ENCODE measurements around the gene PROM2. TPM values are rescaled to one million over a fixed set of nuclear protein-coding genes. Genes with fewer than 3 reads are reported as not detected.

The PROM2 gene, protein sequence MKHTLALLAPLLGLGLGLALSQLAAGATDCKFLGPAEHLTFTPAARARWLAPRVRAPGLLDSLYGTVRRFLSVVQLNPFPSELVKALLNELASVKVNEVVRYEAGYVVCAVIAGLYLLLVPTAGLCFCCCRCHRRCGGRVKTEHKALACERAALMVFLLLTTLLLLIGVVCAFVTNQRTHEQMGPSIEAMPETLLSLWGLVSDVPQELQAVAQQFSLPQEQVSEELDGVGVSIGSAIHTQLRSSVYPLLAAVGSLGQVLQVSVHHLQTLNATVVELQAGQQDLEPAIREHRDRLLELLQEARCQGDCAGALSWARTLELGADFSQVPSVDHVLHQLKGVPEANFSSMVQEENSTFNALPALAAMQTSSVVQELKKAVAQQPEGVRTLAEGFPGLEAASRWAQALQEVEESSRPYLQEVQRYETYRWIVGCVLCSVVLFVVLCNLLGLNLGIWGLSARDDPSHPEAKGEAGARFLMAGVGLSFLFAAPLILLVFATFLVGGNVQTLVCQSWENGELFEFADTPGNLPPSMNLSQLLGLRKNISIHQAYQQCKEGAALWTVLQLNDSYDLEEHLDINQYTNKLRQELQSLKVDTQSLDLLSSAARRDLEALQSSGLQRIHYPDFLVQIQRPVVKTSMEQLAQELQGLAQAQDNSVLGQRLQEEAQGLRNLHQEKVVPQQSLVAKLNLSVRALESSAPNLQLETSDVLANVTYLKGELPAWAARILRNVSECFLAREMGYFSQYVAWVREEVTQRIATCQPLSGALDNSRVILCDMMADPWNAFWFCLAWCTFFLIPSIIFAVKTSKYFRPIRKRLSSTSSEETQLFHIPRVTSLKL
- 4.6 TPM for polyA plus RNA-seq (2012; ENCODE audit: insufficient read depth, insufficient read length, low read depth)

DNA sequence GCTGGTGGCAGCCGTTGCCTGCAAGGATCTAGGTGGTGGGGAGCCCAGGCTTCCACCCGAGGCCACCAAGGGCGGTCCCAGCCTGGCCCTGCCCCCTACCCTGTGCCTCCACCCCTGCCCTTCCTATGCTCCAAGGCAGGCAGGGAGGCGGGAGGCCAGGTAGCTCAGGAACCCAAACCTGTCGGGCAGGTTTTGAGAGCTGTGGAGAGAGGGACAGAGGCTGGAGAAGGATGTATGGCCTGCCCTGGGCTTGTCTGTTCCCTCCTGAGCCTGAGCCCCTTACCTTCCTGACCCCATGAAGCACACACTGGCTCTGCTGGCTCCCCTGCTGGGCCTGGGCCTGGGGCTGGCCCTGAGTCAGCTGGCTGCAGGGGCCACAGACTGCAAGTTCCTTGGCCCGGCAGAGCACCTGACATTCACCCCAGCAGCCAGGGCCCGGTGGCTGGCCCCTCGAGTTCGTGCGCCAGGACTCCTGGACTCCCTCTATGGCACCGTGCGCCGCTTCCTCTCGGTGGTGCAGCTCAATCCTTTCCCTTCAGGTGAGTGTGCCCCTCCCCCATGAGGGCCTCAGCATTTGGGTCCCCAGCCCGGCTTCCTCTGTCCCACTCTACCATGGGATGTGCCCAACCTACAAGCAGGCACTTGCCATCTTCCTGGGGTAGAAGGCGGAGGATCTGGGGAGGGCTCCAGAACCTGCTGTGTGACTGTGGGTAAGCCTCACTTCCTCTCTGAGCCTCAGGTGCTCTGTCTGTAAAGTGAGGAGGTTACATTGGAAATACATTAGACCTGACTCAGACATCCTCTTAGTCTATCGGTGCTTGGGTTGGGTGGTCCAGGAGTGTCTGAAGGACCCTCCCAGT, at the start of gene PROM2:
PROM2 (plus strand) TSS at position 159 of the 860 bp plus-strand sequence; CDS start at position 296, 137 bp downstream.
- no peaks in the 10 kb centered on the region for H3K9me3 ChIP-seq
- TF ChIP-seq, protein P1, sequence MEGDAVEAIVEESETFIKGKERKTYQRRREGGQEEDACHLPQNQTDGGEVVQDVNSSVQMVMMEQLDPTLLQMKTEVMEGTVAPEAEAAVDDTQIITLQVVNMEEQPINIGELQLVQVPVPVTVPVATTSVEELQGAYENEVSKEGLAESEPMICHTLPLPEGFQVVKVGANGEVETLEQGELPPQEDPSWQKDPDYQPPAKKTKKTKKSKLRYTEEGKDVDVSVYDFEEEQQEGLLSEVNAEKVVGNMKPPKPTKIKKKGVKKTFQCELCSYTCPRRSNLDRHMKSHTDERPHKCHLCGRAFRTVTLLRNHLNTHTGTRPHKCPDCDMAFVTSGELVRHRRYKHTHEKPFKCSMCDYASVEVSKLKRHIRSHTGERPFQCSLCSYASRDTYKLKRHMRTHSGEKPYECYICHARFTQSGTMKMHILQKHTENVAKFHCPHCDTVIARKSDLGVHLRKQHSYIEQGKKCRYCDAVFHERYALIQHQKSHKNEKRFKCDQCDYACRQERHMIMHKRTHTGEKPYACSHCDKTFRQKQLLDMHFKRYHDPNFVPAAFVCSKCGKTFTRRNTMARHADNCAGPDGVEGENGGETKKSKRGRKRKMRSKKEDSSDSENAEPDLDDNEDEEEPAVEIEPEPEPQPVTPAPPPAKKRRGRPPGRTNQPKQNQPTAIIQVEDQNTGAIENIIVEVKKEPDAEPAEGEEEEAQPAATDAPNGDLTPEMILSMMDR (IDR thresholded peaks at IDR 0.05; ENCODE audit: low read depth, low read length), result no peak
- no peaks in the 10 kb centered on the region for H3K36me3 ChIP-seq
- no peaks in the 10 kb centered on the region for H3K27me3 ChIP-seq
- no peak for DNase-seq
- no peak within 1 kb of the TSS for H3K4me3 ChIP-seq (ENCODE audit: low read depth, low read length)
- H3K4me1 ChIP-seq, result no peaks in the 10 kb centered on the region

DNA sequence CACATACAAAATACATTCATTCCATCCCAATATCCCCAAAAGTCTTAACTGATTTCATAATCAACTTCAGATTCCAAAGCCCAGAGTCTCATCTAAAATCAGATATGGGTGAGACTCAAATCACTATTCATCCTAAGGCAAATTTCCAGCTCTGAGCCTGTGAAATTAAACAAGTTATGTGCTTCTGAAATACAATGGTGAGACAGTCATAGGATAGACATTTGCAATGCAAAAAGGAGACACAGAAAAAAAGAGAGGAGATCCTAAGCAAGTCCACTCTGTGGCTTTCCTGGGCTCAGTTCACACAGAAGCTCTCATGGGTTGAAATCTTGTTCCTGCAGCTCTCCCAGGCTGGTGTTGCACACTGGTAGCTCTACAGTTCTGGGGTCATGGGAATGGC, 48.6 kb upstream of the PROM2 start:
- DNase-seq, result no peak
- H3K27me3 ChIP-seq, result no peaks in the 10 kb centered on the region
- TF ChIP-seq, protein P1 (IDR thresholded peaks at IDR 0.05; ENCODE audit: low read depth, low read length), result no peak
- H3K4me3 ChIP-seq (ENCODE audit: low read depth, low read length), result no peak overlapping the region
- H3K9me3 ChIP-seq, result no peaks in the 10 kb centered on the region
- no peaks in the 10 kb centered on the region for H3K36me3 ChIP-seq
- no peaks in the 10 kb centered on the region for H3K4me1 ChIP-seq

- H3K9me3 ChIP-seq, result no peaks in the 10 kb centered on the region
These were observed 42.5 kb upstream of the PROM2 start for GRCh38 chr2:95231723-95232122.

DNA sequence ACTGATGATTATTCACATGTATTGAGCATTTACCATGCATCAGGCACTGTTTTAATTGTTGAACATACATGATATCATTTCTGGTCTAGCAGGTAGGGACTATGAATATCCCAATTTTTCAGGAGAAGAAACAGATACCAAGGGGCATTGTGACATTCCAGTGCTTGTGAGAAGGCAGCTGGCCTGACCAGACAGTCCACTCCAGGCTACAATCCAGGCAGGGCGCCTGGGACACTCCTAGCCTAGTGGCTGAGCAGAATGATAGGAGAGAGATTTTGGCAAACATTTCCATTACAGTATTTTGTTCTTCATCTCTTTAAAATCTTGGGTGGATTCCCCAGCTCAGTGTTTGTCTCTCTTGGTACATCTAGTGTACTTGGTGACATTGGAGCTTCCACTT, 42.0 kb upstream of the PROM2 start:
- Histone ChIP-seq H3K4me3 (ENCODE audit: low read depth, low read length) (no peak overlapping the region), H3K4me1 (no peaks in the 10 kb centered on the region), H3K27me3 (no peaks in the 10 kb centered on the region), H3K9me3 (no peaks in the 10 kb centered on the region), H3K36me3 (no peaks in the 10 kb centered on the region)
- no peak for DNase-seq
- TF ChIP-seq, protein P1 (IDR thresholded peaks at IDR 0.05; ENCODE audit: low read depth, low read length), result no peak

More at GRCh38 chr2:95231723-95232122, 42.5 kb upstream of the PROM2 start:
- DNase-seq, result peak; percentile 49
- Histone ChIP-seq H3K27me3 (no peaks in the 10 kb centered on the region), H3K36me3 (no peaks in the 10 kb centered on the region), H3K4me1 (no peaks in the 10 kb centered on the region), H3K4me3 (ENCODE audit: low read depth, low read length) (no peak overlapping the region)
- TF ChIP-seq, protein P1 (IDR thresholded peaks at IDR 0.05; ENCODE audit: low read depth, low read length), result peak; percentile 60

GRCh38 chr2:95234286-95234785, 39.9 kb upstream of the PROM2 start:
- Histone ChIP-seq H3K4me3 (ENCODE audit: low read depth, low read length) (no peak overlapping the region), H3K27me3 (no peaks in the 10 kb centered on the region), H3K36me3 (no peaks in the 10 kb centered on the region), H3K9me3 (no peaks in the 10 kb centered on the region), H3K4me1 (no peaks in the 10 kb centered on the region)
- TF ChIP-seq, protein P1 (IDR thresholded peaks at IDR 0.05; ENCODE audit: low read depth, low read length), result no peak
- no peak for DNase-seq
